Measurements from ENCODE around the gene NKAP.

NKAP gene

DNA sequence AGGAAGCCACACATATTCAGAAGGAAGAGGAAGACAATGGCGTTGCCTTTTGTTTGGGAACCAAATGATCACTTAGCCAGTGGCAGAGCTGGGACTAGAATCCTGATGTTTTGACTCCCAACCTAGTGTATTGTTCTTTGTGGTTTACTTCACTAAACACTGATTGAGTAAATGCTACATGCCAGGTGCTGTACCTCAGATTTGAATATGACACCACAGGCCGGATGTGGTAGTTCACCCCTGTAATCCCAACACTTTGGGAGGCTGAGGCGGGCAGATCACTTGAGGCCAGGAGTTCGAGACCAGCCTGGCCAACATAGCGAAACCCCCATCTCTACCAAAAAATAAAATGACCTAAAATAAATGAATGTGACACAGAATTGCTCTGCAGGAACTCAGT, 63.5 kb downstream of the NKAP start:
- DNase-seq (ENCODE audit: low spot score) = no peak
- in situ Hi-C loops (cut with MboI; ENCODE audit: low pct_unique_long_range_greater_than_20kb, low sequenced_read_pairs, unreplicated experiment) = loop anchor here (25.0 kb wide), 1 partner anchor 368 kb away; no protein-coding TSS in a partner anchor

DNA sequence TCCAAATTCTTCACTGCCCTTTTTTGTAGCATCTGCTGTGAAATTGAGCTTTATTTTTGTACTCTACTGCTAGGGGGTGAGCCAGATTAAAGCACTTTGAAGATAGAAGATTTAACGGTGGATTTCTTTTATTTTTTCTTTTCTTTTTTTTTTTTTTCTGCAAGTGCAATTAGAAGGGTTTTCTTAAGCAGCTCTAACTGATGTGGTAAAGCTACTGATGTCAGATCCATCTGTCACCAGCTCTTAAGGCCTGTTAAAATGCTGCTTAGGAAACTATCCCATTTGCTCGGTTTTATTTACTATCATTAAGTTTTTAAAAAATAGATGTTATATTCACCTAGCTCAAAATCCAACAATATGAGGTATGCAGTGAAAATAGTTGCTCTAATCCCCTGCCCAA, 64.8 kb downstream of the NKAP start:
- DNase-seq (ENCODE audit: low spot score) = no peak
- in situ Hi-C loops (cut with MboI; ENCODE audit: low pct_unique_long_range_greater_than_20kb, low sequenced_read_pairs, unreplicated experiment) = loop anchor here (25.0 kb wide), 1 partner anchor 366 kb away; no protein-coding TSS in a partner anchor
- TF ChIP-seq, protein P1, sequence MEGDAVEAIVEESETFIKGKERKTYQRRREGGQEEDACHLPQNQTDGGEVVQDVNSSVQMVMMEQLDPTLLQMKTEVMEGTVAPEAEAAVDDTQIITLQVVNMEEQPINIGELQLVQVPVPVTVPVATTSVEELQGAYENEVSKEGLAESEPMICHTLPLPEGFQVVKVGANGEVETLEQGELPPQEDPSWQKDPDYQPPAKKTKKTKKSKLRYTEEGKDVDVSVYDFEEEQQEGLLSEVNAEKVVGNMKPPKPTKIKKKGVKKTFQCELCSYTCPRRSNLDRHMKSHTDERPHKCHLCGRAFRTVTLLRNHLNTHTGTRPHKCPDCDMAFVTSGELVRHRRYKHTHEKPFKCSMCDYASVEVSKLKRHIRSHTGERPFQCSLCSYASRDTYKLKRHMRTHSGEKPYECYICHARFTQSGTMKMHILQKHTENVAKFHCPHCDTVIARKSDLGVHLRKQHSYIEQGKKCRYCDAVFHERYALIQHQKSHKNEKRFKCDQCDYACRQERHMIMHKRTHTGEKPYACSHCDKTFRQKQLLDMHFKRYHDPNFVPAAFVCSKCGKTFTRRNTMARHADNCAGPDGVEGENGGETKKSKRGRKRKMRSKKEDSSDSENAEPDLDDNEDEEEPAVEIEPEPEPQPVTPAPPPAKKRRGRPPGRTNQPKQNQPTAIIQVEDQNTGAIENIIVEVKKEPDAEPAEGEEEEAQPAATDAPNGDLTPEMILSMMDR (IDR thresholded peaks at IDR 0.05; ENCODE audit: extremely low read depth, insufficient read depth, missing control alignments) = no peak

More for the DNA sequence above, 63.5 kb downstream of the NKAP start:
- TF ChIP-seq, protein P1 (IDR thresholded peaks at IDR 0.05; ENCODE audit: extremely low read depth, insufficient read depth, missing control alignments) = no peak

DNA sequence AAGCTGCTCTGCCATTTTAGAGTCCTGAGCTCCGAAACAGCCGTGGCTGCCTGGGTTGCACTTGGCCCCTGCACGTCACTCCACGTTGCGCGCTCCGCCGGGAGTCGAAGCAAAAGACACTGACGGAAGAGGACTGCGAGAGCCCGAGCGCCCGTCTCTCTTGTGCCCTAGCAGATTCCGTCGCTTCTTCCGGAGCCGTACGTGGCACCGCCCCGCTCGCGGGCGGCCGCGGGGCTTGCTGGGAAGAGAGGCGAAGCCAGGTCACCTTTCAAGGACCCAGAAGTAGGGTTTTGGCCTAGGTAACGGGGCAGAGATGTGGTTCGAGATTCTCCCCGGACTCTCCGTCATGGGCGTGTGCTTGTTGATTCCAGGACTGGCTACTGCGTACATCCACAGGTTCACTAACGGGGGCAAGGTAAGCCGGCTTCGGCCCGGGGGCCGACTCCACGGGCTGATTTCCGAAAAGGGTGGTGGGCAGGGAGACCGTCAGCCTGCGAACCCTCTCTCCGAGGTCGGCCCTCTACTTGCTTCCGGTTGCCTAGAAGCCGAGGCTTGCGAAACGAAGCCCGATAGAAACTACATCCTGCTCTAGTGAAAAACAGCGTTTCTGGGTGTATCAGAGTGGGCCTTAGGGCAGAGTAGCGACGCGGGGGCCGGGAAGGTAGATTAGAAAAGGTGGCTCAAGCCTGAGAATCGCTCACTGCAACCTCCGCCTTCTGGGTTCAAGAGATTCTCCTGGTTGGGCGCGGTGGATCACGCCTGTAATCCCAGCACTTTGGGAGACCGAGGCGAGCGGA, 71.8 kb downstream of the NKAP start, which contains the start of the genes NDUFA1 and RNF113A:
TSS of gene NDUFA1 (plus strand) at position 234 of the 797 bp plus-strand sequence. CDS start at position 314, 80 bp downstream.
TSS of gene RNF113A (minus strand) at position 135 of the 797 bp plus-strand sequence. CDS start at position 15, 120 bp downstream.
- in situ Hi-C loops (cut with MboI; ENCODE audit: low pct_unique_long_range_greater_than_20kb, low sequenced_read_pairs, unreplicated experiment) = no loop called here
- DNase-seq (ENCODE audit: low spot score) = peak; percentile 80
- TF ChIP-seq, protein P1 (IDR thresholded peaks at IDR 0.05; ENCODE audit: extremely low read depth, insufficient read depth, missing control alignments) = no peak

DNA sequence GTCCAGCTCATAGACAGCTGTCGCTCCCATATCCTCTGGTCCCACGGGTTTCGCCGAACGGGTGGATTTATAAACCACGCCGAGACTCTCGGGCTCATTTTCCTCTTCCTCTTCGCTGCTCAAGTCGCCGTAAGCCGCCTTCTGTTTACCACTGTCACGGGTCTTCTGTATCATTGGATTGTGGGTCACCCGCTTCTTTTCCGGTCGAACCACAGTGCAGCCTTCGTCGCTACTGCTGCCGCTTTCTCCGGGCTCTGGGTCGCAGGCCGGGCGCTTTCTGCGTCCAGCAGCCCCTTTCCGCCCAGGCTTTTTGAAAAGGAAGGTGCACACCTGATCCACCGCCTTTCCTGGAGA, 72.3 kb downstream of the NKAP start:
- TF ChIP-seq, protein P1 (IDR thresholded peaks at IDR 0.05; ENCODE audit: extremely low read depth, insufficient read depth, missing control alignments) = no peak
- no peak for DNase-seq (ENCODE audit: low spot score)
- in situ Hi-C loops (cut with MboI; ENCODE audit: low pct_unique_long_range_greater_than_20kb, low sequenced_read_pairs, unreplicated experiment) = no loop called here

Data from GM13977 (cell line).